Measurements from ENCODE around the gene RAB4A.
"Not testable (repeated sequence)": the region's sequence is repeated elsewhere in the genome, so short reads cannot be mapped to it uniquely, and the experiment has no call there.

Gene RAB4A

GRCh38 chr1:229273507-229274232 lies 2.8 kb downstream of the RAB4A start:
- no peak for DNase-seq

DNA sequence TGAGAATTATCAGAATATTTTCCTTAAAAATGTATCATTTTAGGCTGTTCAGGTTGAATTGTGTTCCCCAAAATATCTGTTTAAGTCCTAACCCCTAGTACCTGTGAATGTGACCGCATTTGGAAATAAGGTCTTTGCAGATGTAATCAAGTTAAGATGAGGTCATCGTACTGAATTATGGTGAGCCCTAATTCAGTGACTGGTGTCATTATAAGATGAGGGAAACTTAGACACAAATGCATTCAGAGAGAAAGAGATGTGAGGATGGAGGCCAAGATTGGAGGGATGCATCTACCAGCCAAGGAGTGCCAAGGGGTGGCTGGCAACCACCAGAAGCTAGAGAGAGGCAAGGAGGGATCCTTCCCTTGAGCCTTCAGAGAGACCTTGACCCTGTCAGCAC lies 4.1 kb downstream of the RAB4A start:
- DNase-seq, result no peak

- no peak for DNase-seq
Observed at GRCh38 chr1:229278120-229278741, 7.3 kb downstream of the RAB4A start.

DNA sequence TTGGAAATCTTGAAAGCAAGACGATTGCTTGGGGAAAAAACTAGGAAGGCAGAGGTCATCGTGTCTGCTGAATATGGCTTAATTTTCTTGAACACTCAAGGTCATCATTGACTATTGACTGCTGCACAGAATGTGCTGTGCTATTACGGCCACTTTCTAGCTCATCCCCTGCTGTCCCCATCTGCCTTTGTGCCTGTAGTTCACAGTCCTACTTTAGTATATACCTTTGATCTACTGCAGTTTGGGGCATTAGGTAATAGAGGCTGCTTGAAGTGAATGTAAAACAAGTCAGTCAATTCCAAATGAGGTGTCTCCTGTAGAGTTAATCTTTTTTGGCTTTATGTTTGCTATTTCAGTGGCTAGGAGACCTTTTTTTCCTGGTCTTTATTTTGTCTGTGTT lies 8.3 kb downstream of the RAB4A start:
- no peak for DNase-seq

GRCh38 chr1:229280037-229280828 lies 9.3 kb downstream of the RAB4A start:
- no peak for DNase-seq

- DNase-seq, result no peak
Observed at GRCh38 chr1:229280921-229281320, 10.0 kb downstream of the RAB4A start.

DNA sequence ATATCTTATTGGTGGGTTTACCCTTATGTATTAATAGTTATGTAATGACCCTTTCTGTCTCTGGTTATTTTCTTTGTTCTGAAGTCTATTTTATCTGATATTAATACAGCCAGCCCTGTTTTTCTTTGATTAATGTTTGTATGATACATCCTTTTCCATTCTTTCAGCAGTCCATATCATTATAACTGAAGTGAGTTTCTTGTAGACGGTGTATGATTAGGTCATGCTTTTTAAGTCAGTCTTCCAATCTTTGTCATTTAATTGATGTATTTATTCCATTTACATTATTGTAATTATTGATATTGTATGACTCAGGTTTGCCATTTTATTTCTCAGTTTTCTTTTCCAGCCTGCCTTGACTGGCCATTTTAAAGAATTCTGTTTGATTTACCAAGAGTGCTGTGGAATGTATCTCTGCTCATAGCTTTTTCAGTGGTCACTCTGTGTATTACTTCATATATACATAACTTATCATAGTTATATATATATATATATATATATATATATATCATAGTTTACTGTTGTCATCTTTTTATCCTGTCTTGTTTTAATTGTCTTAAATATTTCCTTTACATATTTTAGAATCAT lies 10.5 kb downstream of the RAB4A start:
- no peak for DNase-seq

DNA sequence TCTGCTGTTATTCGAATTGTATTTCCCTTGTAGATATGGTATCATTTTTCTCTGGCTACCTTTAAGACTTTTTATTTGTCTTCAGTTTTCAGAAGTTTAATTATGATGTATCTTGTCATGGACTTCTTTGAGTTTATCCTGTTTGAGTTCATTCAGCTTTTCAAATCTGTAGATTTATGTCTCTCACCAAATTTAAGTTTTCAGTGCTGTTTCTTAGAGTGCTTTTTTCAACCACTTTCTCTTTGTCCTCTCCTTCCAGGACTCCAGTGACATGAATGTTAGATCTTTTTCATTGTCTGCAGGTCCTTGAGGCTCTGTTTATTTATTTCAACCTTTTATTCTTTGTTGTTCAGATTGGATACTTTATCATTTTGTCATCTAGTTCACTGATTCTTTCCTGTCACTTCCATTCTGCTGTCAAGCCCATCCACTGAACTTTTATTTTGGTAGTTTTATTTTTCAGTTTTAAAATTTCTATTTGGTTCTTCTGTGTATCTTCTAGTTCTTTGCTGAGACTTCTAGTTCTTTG lies 11.4 kb downstream of the RAB4A start:
- DNase-seq, result no peak

DNA sequence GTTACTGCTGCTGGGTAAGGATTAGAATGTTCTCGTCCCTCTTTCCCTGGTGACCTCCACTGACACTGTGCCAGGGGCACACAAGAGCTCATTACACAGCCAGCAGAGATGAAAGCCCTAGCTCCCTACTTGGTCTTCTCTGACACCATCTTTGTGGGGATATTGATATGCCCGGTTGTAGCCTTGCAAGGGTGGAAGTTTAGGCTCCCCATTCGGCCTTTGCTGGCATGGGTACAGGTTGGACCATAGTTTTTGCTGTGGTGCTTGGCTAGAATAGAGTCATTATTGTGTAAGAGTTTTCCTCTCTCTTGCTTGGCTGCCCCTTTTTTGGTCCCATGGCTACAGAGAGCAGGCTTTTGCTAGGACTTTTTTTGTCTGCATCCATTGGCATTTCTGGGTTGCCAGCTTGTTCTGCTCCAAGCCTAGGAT lies 12.3 kb downstream of the RAB4A start:
- no peak for DNase-seq

GRCh38 chr1:229284887-229285286 lies 14.0 kb downstream of the RAB4A start:
- DNase-seq, result no peak

DNA sequence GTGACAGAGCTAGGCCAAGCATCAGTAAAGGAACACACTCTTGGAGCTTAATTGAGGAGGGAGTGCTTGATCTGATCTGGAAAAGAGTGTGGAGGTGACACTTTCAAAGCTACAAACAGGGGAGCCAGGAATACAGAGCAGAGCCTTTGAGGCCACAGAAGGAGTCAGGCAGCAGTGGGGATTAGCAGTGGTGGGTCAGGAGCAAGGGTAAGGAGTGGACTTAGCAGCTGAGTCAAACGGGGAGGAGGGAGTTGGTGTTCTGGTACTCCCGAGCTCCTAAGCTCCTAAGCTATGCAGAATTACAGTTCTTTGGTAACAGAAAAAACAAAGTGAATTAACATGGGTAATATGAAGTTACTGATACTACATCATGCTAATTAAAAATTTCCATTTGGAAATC lies 14.5 kb downstream of the RAB4A start:
- no peak for DNase-seq

DNA sequence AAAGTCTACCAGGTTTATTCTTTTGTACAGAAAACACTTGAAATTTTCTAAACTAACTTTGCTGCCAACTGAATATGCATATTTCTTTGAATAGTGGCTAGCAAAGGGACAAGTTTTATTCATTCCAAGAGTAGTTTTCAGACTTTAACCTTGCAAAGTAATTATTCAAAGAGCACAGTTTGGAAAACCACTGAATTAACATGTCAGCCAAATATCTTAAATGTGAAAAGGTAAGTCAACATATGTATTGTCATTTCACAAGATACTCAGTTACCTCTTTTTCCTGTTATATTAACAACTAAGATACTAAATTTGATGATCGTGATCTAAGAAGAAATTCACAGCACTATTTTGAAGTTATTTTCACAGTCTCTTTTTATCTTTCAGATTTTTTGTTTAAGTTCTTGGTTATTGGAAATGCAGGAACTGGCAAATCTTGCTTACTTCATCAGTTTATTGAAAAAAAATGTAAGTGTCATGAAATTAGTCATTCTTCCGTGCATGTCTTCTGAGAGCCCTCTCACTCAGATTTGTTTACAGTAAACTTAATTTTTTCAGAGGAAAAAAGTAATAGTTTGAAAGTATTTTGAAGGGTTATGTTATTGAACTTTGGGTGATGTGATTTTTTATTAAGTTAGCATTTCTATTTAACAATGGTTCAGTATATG lies 15.3 kb downstream of the RAB4A start:
- no peak for DNase-seq

DNA sequence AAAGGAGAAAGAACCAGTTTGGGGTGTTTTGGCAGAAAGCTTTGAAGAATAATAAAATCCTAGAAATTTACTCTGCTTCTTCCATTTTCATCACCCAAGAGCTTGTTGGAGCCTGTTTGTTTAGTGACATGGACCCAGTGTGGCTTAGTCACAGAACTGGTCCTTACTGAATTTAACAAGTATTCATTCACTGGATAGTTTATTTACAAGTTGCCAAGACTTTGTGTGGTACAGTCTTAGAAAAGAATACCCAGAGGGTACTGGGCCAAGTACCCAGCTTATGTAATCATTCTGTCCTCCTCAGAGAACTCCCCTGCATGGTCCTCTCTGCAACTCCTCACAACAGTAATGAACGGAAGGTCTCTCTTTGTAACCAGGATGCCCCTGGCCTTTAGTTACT lies 16.4 kb downstream of the RAB4A start:
- no peak for DNase-seq

- DNase-seq, result no peak
Observed at GRCh38 chr1:229288516-229288915, 17.6 kb downstream of the RAB4A start.

- not testable (repeated sequence) for DNase-seq
Observed at GRCh38 chr1:229291686-229292085, 20.8 kb downstream of the RAB4A start.

DNA sequence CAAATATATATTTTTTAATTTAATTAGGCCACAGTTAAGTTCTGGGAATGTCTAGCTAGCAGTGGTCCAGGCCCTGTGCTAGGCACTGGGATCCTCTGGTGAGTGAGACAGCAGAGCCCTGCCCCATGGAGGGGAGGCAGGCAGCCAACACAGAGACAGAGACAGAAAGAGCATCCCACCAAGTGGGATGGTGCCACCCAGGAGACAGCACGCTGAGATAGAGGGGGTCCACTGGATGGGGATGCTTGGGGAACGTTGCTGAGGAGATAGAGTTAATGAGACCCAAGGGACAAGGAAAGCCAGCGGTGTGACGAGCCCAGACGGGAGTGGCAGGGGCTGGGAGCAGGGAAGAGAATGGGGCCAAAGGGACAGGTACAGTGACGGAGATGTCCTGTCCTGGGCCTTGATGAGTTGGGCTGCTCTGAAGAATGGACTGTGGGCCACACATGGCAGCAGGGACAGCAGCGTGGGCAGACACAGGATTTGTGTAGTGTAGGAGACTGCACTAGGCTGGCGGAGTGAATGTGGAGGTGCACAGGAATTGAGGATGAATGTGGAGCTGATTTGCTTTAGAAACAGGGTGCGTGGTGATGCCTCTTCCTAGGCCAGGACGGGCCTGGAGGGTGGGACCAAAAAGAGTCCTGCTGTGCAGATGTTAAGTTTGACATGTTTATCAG lies 22.8 kb downstream of the RAB4A start:
- no peak for DNase-seq

GRCh38 chr1:229295745-229296144 lies 24.8 kb downstream of the RAB4A start:
- no peak for DNase-seq

- DNase-seq, result no peak
Observed at GRCh38 chr1:229296541-229296941, 25.6 kb downstream of the RAB4A start.

DNA sequence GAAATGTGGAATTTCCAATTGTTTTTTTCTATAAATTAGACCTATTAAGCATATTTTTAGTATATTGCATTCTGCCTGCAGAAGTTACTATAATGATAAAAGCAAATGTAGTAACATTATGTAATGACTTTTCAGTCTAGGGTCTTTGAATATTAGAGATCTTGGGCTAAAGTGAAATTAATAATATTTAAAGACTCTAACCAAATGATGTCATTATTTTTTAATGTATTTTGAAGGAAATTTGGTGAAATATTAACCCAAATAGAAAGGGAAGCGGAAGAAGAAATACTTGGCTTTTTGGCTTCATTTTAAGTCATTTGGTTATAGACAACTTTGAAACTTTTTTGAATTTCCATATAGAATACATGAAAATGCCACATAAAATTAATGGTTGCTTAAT lies 26.8 kb downstream of the RAB4A start:
- no peak for DNase-seq

DNA sequence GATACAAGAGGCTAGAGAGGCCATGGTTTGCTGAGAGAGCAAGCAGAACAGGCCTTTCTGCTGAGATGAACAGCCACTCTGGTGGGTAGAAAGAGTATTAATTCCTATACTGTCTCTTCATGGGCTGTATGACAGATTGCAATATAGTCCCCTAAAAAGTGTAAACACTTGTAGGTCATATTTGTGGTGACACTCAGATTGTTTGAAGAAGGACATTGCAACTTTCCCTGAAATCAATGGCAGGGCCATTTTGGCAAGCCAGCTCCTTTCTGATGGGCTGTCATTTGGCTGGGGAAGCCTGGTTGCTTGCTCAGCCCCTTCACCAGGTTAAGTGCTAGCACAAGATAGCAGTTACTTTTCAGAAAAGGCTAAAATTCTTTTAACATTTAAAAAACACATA lies 27.5 kb downstream of the RAB4A start:
- no peak for DNase-seq

GRCh38 chr1:229298887-229299503 lies 28.1 kb downstream of the RAB4A start:
- peak in 1 of 2 experiments; percentile 3 for DNase-seq
